ENCODE measurements around the gene KRT4. TPM values are rescaled to one million over a fixed set of nuclear protein-coding genes. Genes with fewer than 3 reads are reported as not detected.

KRT4 gene
- total RNA-seq, 4 donors from 2014 or later: 0.51 to 1.1 (median 0.83) TPM; not detected in 1

DNA sequence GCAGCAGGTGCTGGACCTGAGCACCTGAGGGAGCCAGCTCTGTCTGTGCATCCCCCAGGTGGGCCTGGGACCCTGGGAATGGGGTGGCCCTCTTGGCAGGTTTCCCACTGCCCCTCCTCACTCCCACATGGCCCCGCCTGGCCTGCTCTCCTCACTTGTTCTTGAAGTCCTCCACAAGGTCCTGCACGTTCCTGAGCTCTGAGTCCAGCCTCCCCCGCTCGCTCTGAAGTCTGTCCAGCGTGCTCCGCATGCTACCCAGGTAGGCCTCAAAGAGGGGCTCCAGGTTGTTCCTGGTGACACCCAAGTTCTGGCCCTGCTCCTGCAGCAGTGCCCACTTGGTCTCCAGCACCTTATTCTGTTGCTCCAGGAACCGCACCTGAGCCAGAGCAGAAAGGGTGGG is 17.3 kb upstream of the KRT4 start:
- WGBS, 2 donors: 93 to 94% methylated on average over 7 of the region's 7 CpGs
- intact Hi-C loops (cut with DNase I; ENCODE audit: low total_unique reads): no loop called here
- no peak overlapping the region for H3K4me3 ChIP-seq (ENCODE audit: low read depth, poor library complexity, severe bottlenecking)
- peak in 1 of 2 donors; percentile 79 for DNase-seq (ENCODE audit: low spot score in 2 of 2)
- TF ChIP-seq CTCF (IDR thresholded peaks at IDR 0.05): no peak
- no peak for TF ChIP-seq POLR2A (IDR thresholded peaks at IDR 0.05)

- intact Hi-C loops (cut with DNase I; ENCODE audit: low total_unique reads): no loop called here
- no peak for DNase-seq (ENCODE audit: low spot score in 2 of 2)
- TF ChIP-seq CTCF (IDR thresholded peaks at IDR 0.05) (no peak), POLR2A (IDR thresholded peaks at IDR 0.05) (no peak)
- WGBS, 2 donors: 82 to 87% methylated on average over 8 of the region's 8 CpGs
- no peak overlapping the region for H3K4me3 ChIP-seq (ENCODE audit: low read depth, poor library complexity, severe bottlenecking)
Measured at GRCh38 chr12:52829986-52830770, 16.3 kb upstream of the KRT4 start.

GRCh38 chr12:52828591-52829021 is 14.7 kb upstream of the KRT4 start:
- no peak overlapping the region for H3K4me3 ChIP-seq (ENCODE audit: low read depth, poor library complexity, severe bottlenecking)
- TF ChIP-seq CTCF (IDR thresholded peaks at IDR 0.05): no peak
- TF ChIP-seq POLR2A (IDR thresholded peaks at IDR 0.05): no peak
- intact Hi-C loops (cut with DNase I; ENCODE audit: low total_unique reads): no loop called here
- no peak for DNase-seq (ENCODE audit: low spot score in 2 of 2)
- 25 to 31% methylated on average over 2 of the region's 2 CpGs for WGBS, 2 donors

- no peak overlapping the region for H3K4me3 ChIP-seq (ENCODE audit: low read depth, poor library complexity, severe bottlenecking)
- DNase-seq (ENCODE audit: low spot score in 2 of 2): no peak
- intact Hi-C loops (cut with DNase I; ENCODE audit: low total_unique reads): no loop called here
- TF ChIP-seq POLR2A (IDR thresholded peaks at IDR 0.05) (no peak), CTCF (IDR thresholded peaks at IDR 0.05) (no peak)
Measured at GRCh38 chr12:52828156-52828555, 14.2 kb upstream of the KRT4 start.

GRCh38 chr12:52827499-52828090 is 13.7 kb upstream of the KRT4 start:
- intact Hi-C loops (cut with DNase I; ENCODE audit: low total_unique reads): no loop called here
- WGBS, 2 donors: 88 to 93% methylated on average over 6 of the region's 6 CpGs

More at GRCh38 chr12:52827499-52828090, 13.7 kb upstream of the KRT4 start:
- H3K4me3 ChIP-seq (ENCODE audit: low read depth, poor library complexity, severe bottlenecking): no peak overlapping the region
- DNase-seq (ENCODE audit: low spot score in 2 of 2): no peak
- TF ChIP-seq POLR2A (IDR thresholded peaks at IDR 0.05): no peak
- no peak for TF ChIP-seq CTCF (IDR thresholded peaks at IDR 0.05)
